HCT116 (cell line): ENCODE results near the gene MUC4. TPM values are rescaled to one million over a fixed set of nuclear protein-coding genes. Genes with fewer than 3 reads are reported as not detected.

Source experiments
- ATAC-seq: fragments of 200-7000 bp; cut with Tn5 transposase; 2 replicates; pipeline ENCODE4 v1.9.1; 2020; ENCODE audit warnings: mild to moderate bottlenecking, moderate library complexity
- BruUV-seq: library from RNA; stranded (reverse); fragments of 400-500 nt; replicated peaks from 2 replicates; lab custom pipeline; 2021; lab: Mats Ljungman, UMichigan
- CTCF ChIA-PET: fragments of 300-600 bp; sonication (Branson Sonifier 250); formaldehyde crosslinking; loops from one replicate; lab custom pipeline; 2021; ENCODE audit warnings: antibody characterized with exemption; lab: Charles Lee
- POLR2A ChIA-PET: fragments of 300-600, 350-600 bp; sonication (Branson Sonifier 250); formaldehyde crosslinking; loops from one replicate; lab custom pipeline; 2021; ENCODE audit warnings: antibody characterized with exemption; lab: Charles Lee
- RAD21 ChIA-PET, 2 experiments: fragments of 300-600 bp; sonication (Branson Sonifier 250); formaldehyde crosslinking; loops; one replicate each; lab custom pipeline; 2023; ENCODE audit warnings: low total read pairs in 2 of 2; ENCODE audit not compliant: uncharacterized antibody in 2 of 2, unreplicated experiment in 2 of 2, low non-redundant PET in 1 of 2; lab: Charles Lee
- DNase-seq: peaks from one replicate; pipeline ENCODE4 v3.0.0-alpha.2; 2010; ENCODE audit warnings: low read depth, low spot score
- H2AFZ ChIP-seq: fragments of 200-600 bp; shearing (Covaris generic), sonication (generic); 2 replicates; pipeline ENCODE4 v1.6.1; 2017; ENCODE audit warnings: low read depth, mixed run types, mixed read lengths, antibody characterized with exemption, low read length; ENCODE audit not compliant: poor library complexity, severe bottlenecking
- H3K27ac ChIP-seq: 2 replicates; pipeline ENCODE4 v1.5.1; 2012; ENCODE audit warnings: low read depth, low read length
- H3K27me3 ChIP-seq: fragments of 200-600 bp; sonication (generic); 2 replicates; pipeline ENCODE4 v1.6.1; 2016; ENCODE audit warnings: mixed run types, low read length, mixed read lengths; ENCODE audit not compliant: insufficient read depth
- H3K36me3 ChIP-seq, 2 experiments: fragments of 200-500 bp in 1 of 2; fragments of 200-600 bp in 1 of 2; sonication (Bioruptor generic) in 1 of 2; sonication (generic) in 1 of 2; 2 replicates each; pipeline versions ENCODE4 v1.5.1 to v1.6.1; 2014 to 2016; ENCODE audit warnings: low read length in 2 of 2, inconsistent platforms in 1 of 2, mixed read lengths in 1 of 2, mixed run types in 1 of 2; ENCODE audit not compliant: insufficient read depth in 2 of 2, control insufficient read depth in 1 of 2
- H3K4me1 ChIP-seq, 2 experiments: fragments of 200-600 bp in 1 of 2; sonication (generic) in 1 of 2; 2 replicates each; pipeline versions ENCODE4 v1.5.1 to v1.6.1; 2012 to 2017; ENCODE audit warnings: low read length in 2 of 2, inconsistent platforms in 1 of 2, mild to moderate bottlenecking in 1 of 2, mixed read lengths in 1 of 2, mixed run types in 1 of 2, moderate library complexity in 1 of 2; ENCODE audit not compliant: insufficient read depth in 2 of 2, control insufficient read depth in 1 of 2
- H3K4me2 ChIP-seq: fragments of 200-600 bp; sonication (generic); 2 replicates; pipeline ENCODE4 v1.6.1; 2017; ENCODE audit warnings: mixed run types, low read length, mixed read lengths
- H3K4me3 ChIP-seq, 2 experiments: fragments of 200-600 bp in 1 of 2; sonication (generic) in 1 of 2; replicated peaks in 1 of 2; 2 replicates each; pipeline ENCODE4 v1.5.1; 2011 to 2016; ENCODE audit warnings: low read length in 2 of 2, control low read depth in 1 of 2, low read depth in 1 of 2, mild to moderate bottlenecking in 1 of 2, mixed read lengths in 1 of 2, mixed run types in 1 of 2
- H3K79me2 ChIP-seq: fragments of 200-600 bp; sonication (generic); 2 replicates; pipeline ENCODE4 v1.6.1; 2017; ENCODE audit warnings: mild to moderate bottlenecking, mixed run types, low read length, moderate library complexity, mixed read lengths; ENCODE audit not compliant: insufficient read depth
- H3K9ac ChIP-seq: fragments of 200-600 bp; sonication (generic); 2 replicates; pipeline ENCODE4 v1.6.1; 2016; ENCODE audit warnings: low read length, mixed read lengths
- H3K9me2 ChIP-seq: fragments of 200-600 bp; sonication (generic), shearing (Covaris generic); 2 replicates; pipeline ENCODE4 v1.6.1; 2017; ENCODE audit warnings: mixed run types, mild to moderate bottlenecking, moderate library complexity; ENCODE audit not compliant: insufficient read depth
- H3K9me3 ChIP-seq, 2 experiments: fragments of 200-500 bp in 1 of 2; fragments of 200-600 bp in 1 of 2; sonication (Bioruptor generic) in 1 of 2; sonication (generic) in 1 of 2; 2 replicates each; pipeline ENCODE4 v1.6.1; 2014 to 2017; ENCODE audit warnings: low read length in 2 of 2, mixed read lengths in 2 of 2, inconsistent platforms in 1 of 2, low read depth in 1 of 2, mild to moderate bottlenecking in 1 of 2, mixed run types in 1 of 2, moderate library complexity in 1 of 2; ENCODE audit not compliant: control insufficient read depth in 1 of 2, insufficient read depth in 1 of 2
- H4K20me1 ChIP-seq: fragments of 200-600 bp; sonication (generic), shearing (Covaris generic); 2 replicates; pipeline ENCODE4 v1.6.1; 2017; ENCODE audit warnings: mixed run types, mild to moderate bottlenecking, moderate library complexity; ENCODE audit not compliant: insufficient read depth
- ATF3 ChIP-seq: IDR thresholded peaks from 2 replicates; pipeline ENCODE4 v1.6.1; 2012
- CBX3 ChIP-seq: IDR thresholded peaks from 2 replicates; pipeline ENCODE4 v1.6.1; 2012; ENCODE audit warnings: low read depth
- CTCF ChIP-seq, 3 experiments: fragments of 200-600 bp in 1 of 3; sonication (generic) in 1 of 3; IDR thresholded peaks in 2 of 3; conservative IDR thresholded peaks in 1 of 3; 2 replicates each; pipeline ENCODE4 v1.5.1; 2012 to 2017; ENCODE audit warnings: low read depth in 2 of 3, low read length in 2 of 3, antibody characterized with exemption in 1 of 3, borderline replicate concordance in 1 of 3, control low read depth in 1 of 3, mild to moderate bottlenecking in 1 of 3, mixed read lengths in 1 of 3, mixed run types in 1 of 3, moderate library complexity in 1 of 3; ENCODE audit not compliant: insufficient read depth in 1 of 3
- EGR1 ChIP-seq: IDR thresholded peaks from 2 replicates; pipeline ENCODE4 v1.6.1; 2012; ENCODE audit warnings: low read depth
- JUND ChIP-seq: IDR thresholded peaks from 2 replicates; pipeline ENCODE4 v1.6.1; 2012
- POLR2A ChIP-seq: IDR thresholded peaks from 2 replicates; pipeline ENCODE4 v1.7.0; 2011; ENCODE audit warnings: borderline replicate concordance; ENCODE audit not compliant: insufficient read depth, insufficient read length; ENCODE audit errors: extremely low read depth
- SIN3A ChIP-seq: IDR thresholded peaks from 2 replicates; pipeline ENCODE4 v1.6.1; 2012; ENCODE audit warnings: low read depth
- TCF7L2 ChIP-seq: IDR thresholded peaks from 2 replicates; pipeline ENCODE4 v1.7.0; 2011; ENCODE audit warnings: borderline replicate concordance, inconsistent platforms; ENCODE audit not compliant: insufficient read depth, insufficient read length; ENCODE audit errors: extremely low read depth
- ZBTB33 ChIP-seq: IDR thresholded peaks from 2 replicates; pipeline ENCODE4 v1.6.1; 2011; ENCODE audit warnings: mild to moderate bottlenecking, low read length, moderate library complexity; ENCODE audit not compliant: insufficient replicate concordance; ENCODE audit errors: extremely low read depth
- ZNF274 ChIP-seq: fragments of 200-500 bp; sonication (Bioruptor generic); IDR thresholded peaks from 2 replicates; pipeline ENCODE4 v1.6.1; 2014; ENCODE audit warnings: mild to moderate bottlenecking, low read depth, low read length, inconsistent platforms
- intact Hi-C: fragments of 100-400 bp; cut with micrococcal nuclease; formaldehyde crosslinking; loops from 2 replicates; pipeline ENCODE4 v1.10.0; 2022
- total RNA-seq: library from RNA; stranded (reverse); gene quantifications from one replicate; pipeline ENCODE4 v1.2.1, GENCODE V29; 2021; ENCODE audit not compliant: unreplicated experiment

The MUC4 gene
- total RNA-seq, 1 experiment from 2014 or later: 0.64 TPM

GRCh38 chr3:195763843-195764825 is 47.6 kb downstream of the MUC4 start:
- no TSS peak for BruUV-seq
- Histone ChIP-seq H3K27ac (no peak overlapping the region), H3K36me3 (no peaks in the 10 kb centered on the region), H3K4me3 (no peak overlapping the region), H3K79me2 (no peaks in the 10 kb centered on the region), H3K9me2 (no peaks in the 10 kb centered on the region), H2AFZ (no peak overlapping the region), H3K4me1 (no peaks in the 10 kb centered on the region), H3K27me3 (no peaks in the 10 kb centered on the region), H4K20me1 (no peaks in the 10 kb centered on the region), H3K4me2 (no peak overlapping the region), H3K9ac (no peak overlapping the region), H3K9me3 (no peaks in the 10 kb centered on the region)
- no peak for ATAC-seq
- DNase-seq: no peak
- intact Hi-C loops: no loop called here
- ChIA-PET CTCF (no interaction called here), POLR2A (no interaction called here), RAD21 (no interaction called here)
- no peak for TF ChIP-seq ATF3
- TF ChIP-seq CBX3: no peak
- TF ChIP-seq POLR2A: no peak
- no peak for TF ChIP-seq CTCF (IDR thresholded peaks at IDR 0.05 in 2 of 3, conservative IDR thresholded peaks at IDR 0.05 in 1 of 3; ENCODE audit: borderline replicate concordance in 1 of 3, insufficient read depth in 1 of 3, low read depth in 2 of 3, low read length in 2 of 3)
- TF ChIP-seq TCF7L2: no peak
- no peak for TF ChIP-seq EGR1
- TF ChIP-seq JUND: no peak
- TF ChIP-seq SIN3A: no peak
- no peak for TF ChIP-seq ZBTB33
- TF ChIP-seq ZNF274: no peak
